Panc1 (cell line): ENCODE results near the gene LIPC. TPM values are rescaled to one million over a fixed set of nuclear protein-coding genes. Genes with fewer than 3 reads are reported as not detected.

ENCODE experiments used
- ATAC-seq: fragments of 200-7000 bp; cut with Tn5 transposase; 2 replicates; pipeline ENCODE4 v1.9.1; 2020; ENCODE audit warnings: mild to moderate bottlenecking, moderate library complexity
- BruUV-seq: library from RNA; stranded (reverse); fragments of 400-500 nt; replicated peaks from 2 replicates; lab custom pipeline; 2021; lab: Mats Ljungman, UMichigan
- CTCF ChIA-PET: fragments of 300-600 bp; sonication (Branson Sonifier 250); formaldehyde crosslinking; loops from one replicate; lab custom pipeline; 2022; ENCODE audit warnings: antibody characterized with exemption; lab: Charles Lee
- POLR2A ChIA-PET: fragments of 300-600 bp; sonication (Branson Sonifier 250); formaldehyde crosslinking; loops from one replicate; lab custom pipeline; 2022; ENCODE audit warnings: antibody characterized with exemption; lab: Charles Lee
- DNase-seq: peaks from one replicate; pipeline ENCODE4 v3.0.0-alpha.2; 2010; ENCODE audit warnings: low read depth, low spot score
- H3K27ac ChIP-seq: 2 replicates; pipeline ENCODE4 v1.5.1; 2011; ENCODE audit warnings: mild to moderate bottlenecking, low read length, inconsistent platforms
- H3K27me3 ChIP-seq: fragments of 200-500 bp; sonication (Bioruptor generic); 2 replicates; pipeline ENCODE4 v1.6.0; 2014; ENCODE audit warnings: low read length, inconsistent platforms; ENCODE audit not compliant: control insufficient read depth, insufficient read depth
- H3K36me3 ChIP-seq: fragments of 200-500 bp; sonication (Bioruptor generic); 2 replicates; pipeline ENCODE4 v1.5.1; 2014; ENCODE audit warnings: inconsistent platforms, mild to moderate bottlenecking, low read length, moderate library complexity; ENCODE audit not compliant: control insufficient read depth, insufficient read depth
- H3K4me1 ChIP-seq: 2 replicates; pipeline ENCODE4 v1.5.1; 2011; ENCODE audit warnings: inconsistent platforms, mild to moderate bottlenecking, low read length, moderate library complexity; ENCODE audit not compliant: control insufficient read depth, insufficient read depth
- H3K4me3 ChIP-seq, 2 experiments: 2 replicates each; pipeline ENCODE4 v1.5.1; 2011 to 2012; ENCODE audit warnings: low read depth in 2 of 2, low read length in 2 of 2, mild to moderate bottlenecking in 2 of 2, inconsistent platforms in 1 of 2, moderate library complexity in 1 of 2
- H3K9me3 ChIP-seq: fragments of 200-500 bp; sonication (Bioruptor generic); 2 replicates; pipeline ENCODE4 v1.5.1; 2014; ENCODE audit warnings: low read depth, mild to moderate bottlenecking, inconsistent platforms, low read length, moderate library complexity; ENCODE audit not compliant: control insufficient read depth, insufficient read depth
- CTCF ChIP-seq: fragments of 450-650 bp; IDR thresholded peaks from 2 replicates; pipeline ENCODE4 v1.5.1; 2017; ENCODE audit warnings: mild to moderate bottlenecking
- POLR2AphosphoS5 ChIP-seq: IDR thresholded peaks from 2 replicates; pipeline ENCODE4 v1.6.1; 2012; ENCODE audit warnings: mild to moderate bottlenecking, low read depth, low read length, moderate library complexity
- SIN3A ChIP-seq: IDR thresholded peaks from 2 replicates; pipeline ENCODE4 v1.6.1; 2012; ENCODE audit warnings: low read depth, mild to moderate bottlenecking, low read length, moderate library complexity, borderline replicate concordance; ENCODE audit not compliant: insufficient read depth
- TCF7L2 ChIP-seq: IDR thresholded peaks from 2 replicates; pipeline ENCODE4 v1.6.1; 2011; ENCODE audit warnings: mild to moderate bottlenecking, low read depth, low read length, inconsistent platforms
- in situ Hi-C: cut with HindIII; loops from 2 replicates; pipeline ENCODE4 v1.10.0; 2016; ENCODE audit warnings: low sequenced_read_pairs, low pct_unique_long_range_greater_than_20kb
- intact Hi-C: fragments of 100-400 bp; cut with micrococcal nuclease; formaldehyde crosslinking; loops from one replicate; pipeline ENCODE4 v1.10.0; 2022; ENCODE audit not compliant: unreplicated experiment
- total RNA-seq: library from RNA; stranded (reverse); gene quantifications from one replicate; pipeline ENCODE4 v1.2.1, GENCODE V29; 2021; ENCODE audit not compliant: unreplicated experiment
- TF ChIP-seq, protein P1 (sequence below), 2 experiments: IDR thresholded peaks; 2 replicates each; pipeline ENCODE4 v1.6.1; 2011 to 2012; ENCODE audit warnings: low read depth in 2 of 2, control low read depth in 1 of 2, low read length in 1 of 2, mild to moderate bottlenecking in 1 of 2, moderate library complexity in 1 of 2; ENCODE audit not compliant: insufficient read depth in 1 of 2

LIPC gene
- total RNA-seq, 1 experiment from 2014 or later, result not detected

DNA sequence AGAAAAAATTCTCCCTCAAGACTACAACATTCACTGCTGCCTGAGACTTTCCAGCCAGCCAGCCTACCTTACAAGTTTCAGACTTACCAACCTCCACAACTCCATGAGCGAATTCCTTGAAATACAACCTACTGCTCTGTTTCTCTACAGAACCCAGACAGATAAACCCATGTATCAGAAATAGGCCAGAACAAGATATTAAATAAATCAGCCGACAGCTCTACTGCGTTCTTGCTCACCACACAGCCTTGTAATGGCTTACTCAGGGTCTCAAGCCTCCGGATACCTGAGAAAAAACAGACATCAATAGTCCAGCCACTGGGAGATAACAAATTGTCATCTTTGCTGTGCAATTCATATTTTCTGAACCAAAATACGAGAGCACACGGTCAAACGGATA is 43.6 kb upstream of the LIPC start:
- Histone ChIP-seq H3K9me3 (no peaks in the 10 kb centered on the region), H3K4me3 (no peak overlapping the region), H3K4me1 (no peaks in the 10 kb centered on the region), H3K36me3 (no peaks in the 10 kb centered on the region), H3K27ac (no peak overlapping the region), H3K27me3 (no peaks in the 10 kb centered on the region)
- ChIA-PET CTCF (no interaction called here), POLR2A (no interaction called here)
- TF ChIP-seq, protein P1, sequence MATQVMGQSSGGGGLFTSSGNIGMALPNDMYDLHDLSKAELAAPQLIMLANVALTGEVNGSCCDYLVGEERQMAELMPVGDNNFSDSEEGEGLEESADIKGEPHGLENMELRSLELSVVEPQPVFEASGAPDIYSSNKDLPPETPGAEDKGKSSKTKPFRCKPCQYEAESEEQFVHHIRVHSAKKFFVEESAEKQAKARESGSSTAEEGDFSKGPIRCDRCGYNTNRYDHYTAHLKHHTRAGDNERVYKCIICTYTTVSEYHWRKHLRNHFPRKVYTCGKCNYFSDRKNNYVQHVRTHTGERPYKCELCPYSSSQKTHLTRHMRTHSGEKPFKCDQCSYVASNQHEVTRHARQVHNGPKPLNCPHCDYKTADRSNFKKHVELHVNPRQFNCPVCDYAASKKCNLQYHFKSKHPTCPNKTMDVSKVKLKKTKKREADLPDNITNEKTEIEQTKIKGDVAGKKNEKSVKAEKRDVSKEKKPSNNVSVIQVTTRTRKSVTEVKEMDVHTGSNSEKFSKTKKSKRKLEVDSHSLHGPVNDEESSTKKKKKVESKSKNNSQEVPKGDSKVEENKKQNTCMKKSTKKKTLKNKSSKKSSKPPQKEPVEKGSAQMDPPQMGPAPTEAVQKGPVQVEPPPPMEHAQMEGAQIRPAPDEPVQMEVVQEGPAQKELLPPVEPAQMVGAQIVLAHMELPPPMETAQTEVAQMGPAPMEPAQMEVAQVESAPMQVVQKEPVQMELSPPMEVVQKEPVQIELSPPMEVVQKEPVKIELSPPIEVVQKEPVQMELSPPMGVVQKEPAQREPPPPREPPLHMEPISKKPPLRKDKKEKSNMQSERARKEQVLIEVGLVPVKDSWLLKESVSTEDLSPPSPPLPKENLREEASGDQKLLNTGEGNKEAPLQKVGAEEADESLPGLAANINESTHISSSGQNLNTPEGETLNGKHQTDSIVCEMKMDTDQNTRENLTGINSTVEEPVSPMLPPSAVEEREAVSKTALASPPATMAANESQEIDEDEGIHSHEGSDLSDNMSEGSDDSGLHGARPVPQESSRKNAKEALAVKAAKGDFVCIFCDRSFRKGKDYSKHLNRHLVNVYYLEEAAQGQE (IDR thresholded peaks at IDR 0.05; ENCODE audit: insufficient read depth in 1 of 2, low read depth in 2 of 2, low read length in 1 of 2), result no peak
- TF ChIP-seq CTCF (no peak), SIN3A (no peak), POLR2AphosphoS5 (no peak), TCF7L2 (no peak)
- in situ Hi-C loops (no loop called here), intact Hi-C loops (no loop called here)
- no peak for DNase-seq
- BruUV-seq, result no TSS peak
- no peak for ATAC-seq

DNA sequence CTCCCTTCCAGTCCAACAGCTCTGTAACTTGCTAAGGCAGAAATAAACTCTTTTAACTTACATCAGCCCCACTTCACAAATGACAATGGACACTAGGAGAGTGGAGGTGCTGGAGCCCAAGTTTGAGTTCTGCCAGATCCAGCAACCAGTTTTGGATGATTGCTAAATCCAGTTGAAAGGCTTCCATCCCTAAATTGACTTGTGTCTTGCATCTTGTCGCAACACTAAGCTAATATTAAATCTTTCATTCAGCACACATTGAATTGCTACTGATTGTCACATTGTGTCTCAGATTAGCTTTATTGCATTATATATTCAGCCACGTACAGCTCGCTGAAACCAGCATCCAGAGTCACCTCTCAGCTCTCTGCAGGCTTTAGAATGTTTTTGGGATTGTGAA is 41.7 kb upstream of the LIPC start:
- Histone ChIP-seq H3K36me3 (no peaks in the 10 kb centered on the region), H3K27me3 (no peaks in the 10 kb centered on the region), H3K4me3 (no peak overlapping the region), H3K27ac (no peak overlapping the region), H3K9me3 (no peaks in the 10 kb centered on the region), H3K4me1 (no peaks in the 10 kb centered on the region)
- in situ Hi-C loops (no loop called here), intact Hi-C loops (no loop called here)
- ATAC-seq, result no peak
- no peak for DNase-seq
- TF ChIP-seq, protein P1 (IDR thresholded peaks at IDR 0.05; ENCODE audit: insufficient read depth in 1 of 2, low read depth in 2 of 2, low read length in 1 of 2), result no peak
- no peak for TF ChIP-seq POLR2AphosphoS5
- TF ChIP-seq TCF7L2, result no peak
- TF ChIP-seq CTCF, result no peak
- no peak for TF ChIP-seq SIN3A
- BruUV-seq, result no TSS peak
- CTCF ChIA-PET, result no interaction called here
- POLR2A ChIA-PET, result no interaction called here
